HFFc6 (cell line): ENCODE measurements around the gene GJA3. TPM values are rescaled to one million over a fixed set of nuclear protein-coding genes. Genes with fewer than 3 reads are reported as not detected.

Experiments
- DNase-seq: peaks from one replicate; pipeline ENCODE4 v3.0.0-alpha.2; 2018
- H3K27ac Mint-ChIP-seq: 2 replicates; pipeline ENCODE4 v1.8.0; 2020; ENCODE audit warnings: mild to moderate bottlenecking, mixed read lengths
- H3K27me3 Mint-ChIP-seq: 2 replicates; pipeline ENCODE4 v1.8.0; 2021; ENCODE audit warnings: mild to moderate bottlenecking, moderate library complexity, mixed read lengths; ENCODE audit not compliant: insufficient read depth
- H3K36me3 Mint-ChIP-seq: 2 replicates; pipeline ENCODE4 v1.8.0; 2021; ENCODE audit warnings: low read depth, mixed read lengths
- H3K4me1 Mint-ChIP-seq: 2 replicates; pipeline ENCODE4 v1.8.0; 2020; ENCODE audit warnings: low read depth, mixed read lengths
- H3K4me3 Mint-ChIP-seq: 2 replicates; pipeline ENCODE4 v1.8.0; 2020; ENCODE audit warnings: mild to moderate bottlenecking, moderate library complexity, mixed read lengths
- H3K9me3 Mint-ChIP-seq: 2 replicates; pipeline ENCODE4 v1.8.0; 2020; ENCODE audit warnings: mild to moderate bottlenecking, mixed read lengths
- CTCF ChIP-seq: fragments of 200-600 bp; sonication (generic); IDR thresholded peaks from 2 replicates; pipeline ENCODE4 v1.5.0; 2021; ENCODE audit warnings: antibody characterized with exemption, mild to moderate bottlenecking
- total RNA-seq, 6 experiments: library from RNA; stranded (reverse); fragmentation: NEBNext Ultra II Directional; extraction: Animal tissue kit (Norgen Biotek cat#: 25700); gene quantifications; 2 replicates in 1 of 6; 3 replicates in 5 of 6; pipeline ENCODE4 v1.2.3, GENCODE V29; 2021

GJA3 gene
- total RNA-seq, 6 experiments from 2014 or later: 0.09 to 0.14 (median 0.11) TPM

- Mint-ChIP-seq H3K27ac (no peak overlapping the region), H3K9me3 (no peaks in the 10 kb centered on the region), H3K36me3 (no peaks in the 10 kb centered on the region), H3K4me3 (no peak overlapping the region), H3K27me3 (peaks cover 60% of the 10 kb centered on the region), H3K4me1 (no peaks in the 10 kb centered on the region)
- no peak for DNase-seq
- no peak for TF ChIP-seq CTCF
Measured at GRCh38 chr13:20151612-20152011, 9.2 kb downstream of the GJA3 start.

- no peak for TF ChIP-seq CTCF
- H3K4me1 Mint-ChIP-seq: no peaks in the 10 kb centered on the region
- DNase-seq: no peak
- H3K27ac Mint-ChIP-seq: no peak overlapping the region
- no peak overlapping the region for H3K4me3 Mint-ChIP-seq
- H3K36me3 Mint-ChIP-seq: no peaks in the 10 kb centered on the region
- H3K9me3 Mint-ChIP-seq: no peaks in the 10 kb centered on the region
- H3K27me3 Mint-ChIP-seq: peaks cover 60% of the 10 kb centered on the region
Measured at GRCh38 chr13:20151016-20151415, 9.8 kb downstream of the GJA3 start.

GRCh38 chr13:20150561-20150960 lies 10.3 kb downstream of the GJA3 start:
- Mint-ChIP-seq H3K36me3 (no peaks in the 10 kb centered on the region), H3K9me3 (no peaks in the 10 kb centered on the region), H3K27me3 (peaks cover 63% of the 10 kb centered on the region), H3K27ac (no peak overlapping the region), H3K4me3 (no peak overlapping the region), H3K4me1 (no peaks in the 10 kb centered on the region)
- no peak for TF ChIP-seq CTCF
- DNase-seq: no peak

- Mint-ChIP-seq H3K27me3 (peaks cover 69% of the 10 kb centered on the region), H3K27ac (no peak overlapping the region), H3K36me3 (no peaks in the 10 kb centered on the region), H3K9me3 (no peaks in the 10 kb centered on the region), H3K4me3 (no peak overlapping the region), H3K4me1 (no peaks in the 10 kb centered on the region)
- TF ChIP-seq CTCF: no peak
- no peak for DNase-seq
Measured at GRCh38 chr13:20149762-20150161, 11.1 kb downstream of the GJA3 start.

- H3K27me3 Mint-ChIP-seq: peaks cover 71% of the 10 kb centered on the region
- no peaks in the 10 kb centered on the region for H3K4me1 Mint-ChIP-seq
- H3K9me3 Mint-ChIP-seq: no peaks in the 10 kb centered on the region
- H3K27ac Mint-ChIP-seq: no peak overlapping the region
- H3K36me3 Mint-ChIP-seq: no peaks in the 10 kb centered on the region
- H3K4me3 Mint-ChIP-seq: no peak overlapping the region
- TF ChIP-seq CTCF: no peak
- DNase-seq: no peak
Measured at GRCh38 chr13:20148501-20149183, 12.2 kb downstream of the GJA3 start.
